MM.1S (cell line): ENCODE data around the gene SCPEP1.

Source experiments
- DNase-seq: peaks from one replicate; pipeline ENCODE4 v3.0.0-alpha.2; 2015
- H2AFZ ChIP-seq: fragments of 300-600 bp; sonication (generic); 2 replicates; pipeline ENCODE4 v1.6.0; 2016; ENCODE audit warnings: antibody characterized with exemption, low read length
- H3F3A ChIP-seq: fragments of 300-600 bp; sonication (generic); 2 replicates; pipeline ENCODE4 v1.6.1; 2016; ENCODE audit warnings: mild to moderate bottlenecking, antibody characterized with exemption, low read length, moderate library complexity, mixed read lengths; ENCODE audit not compliant: insufficient read depth
- H3K27ac ChIP-seq: fragments of 300-600 bp; sonication (generic); 2 replicates; pipeline ENCODE4 v1.5.1; 2016; ENCODE audit warnings: mild to moderate bottlenecking, low read length
- H3K27me3 ChIP-seq: fragments of 300-600 bp; sonication (generic); replicated peaks from 2 replicates; pipeline ENCODE4 v1.6.0; 2016; ENCODE audit warnings: low read length; ENCODE audit not compliant: insufficient read depth
- H3K36me3 ChIP-seq: fragments of 300-600 bp; sonication (generic); replicated peaks from 2 replicates; pipeline ENCODE4 v1.6.1; 2016; ENCODE audit warnings: mild to moderate bottlenecking, low read length, mixed read lengths; ENCODE audit not compliant: insufficient read depth
- H3K4me1 ChIP-seq: fragments of 300-600 bp; sonication (generic); 2 replicates; pipeline ENCODE4 v1.6.1; 2016; ENCODE audit warnings: low read length, mixed read lengths
- H3K4me2 ChIP-seq: fragments of 300-600 bp; sonication (generic); 2 replicates; pipeline ENCODE4 v1.6.0; 2016; ENCODE audit warnings: low read depth, low read length
- H3K4me3 ChIP-seq: fragments of 300-600 bp; sonication (generic); 2 replicates; pipeline ENCODE4 v1.5.1; 2016; ENCODE audit warnings: low read length, mixed read lengths
- H3K79me2 ChIP-seq: fragments of 300-600 bp; sonication (generic); 2 replicates; pipeline ENCODE4 v1.6.1; 2016; ENCODE audit warnings: mixed run types, low read length, mixed read lengths
- H3K9ac ChIP-seq: fragments of 300-600 bp; sonication (generic); 2 replicates; pipeline ENCODE4 v1.6.1; 2016; ENCODE audit warnings: low read length, mixed read lengths
- H3K9me2 ChIP-seq: fragments of 300-600 bp; sonication (generic); replicated peaks from 2 replicates; pipeline ENCODE4 v1.6.1; 2016; ENCODE audit warnings: mild to moderate bottlenecking, low read length, mixed read lengths; ENCODE audit not compliant: insufficient read depth
- H3K9me3 ChIP-seq: fragments of 300-600 bp; sonication (generic); replicated peaks from 2 replicates; pipeline ENCODE4 v1.6.1; 2016; ENCODE audit warnings: mild to moderate bottlenecking, low read length, mixed read lengths; ENCODE audit not compliant: insufficient read depth
- H4K20me1 ChIP-seq: fragments of 300-600 bp; sonication (generic); 2 replicates; pipeline ENCODE4 v1.6.1; 2016; ENCODE audit warnings: mild to moderate bottlenecking, low read length, moderate library complexity, mixed read lengths; ENCODE audit not compliant: insufficient read depth
- CTCF ChIP-seq: fragments of 300-600 bp; sonication (generic); IDR thresholded peaks from 2 replicates; pipeline ENCODE4 v1.5.1; 2016; ENCODE audit warnings: antibody characterized with exemption, low read length, mixed read lengths
- EZH2 ChIP-seq: fragments of 300-600 bp; sonication (generic); optimal IDR thresholded peaks from 2 replicates; pipeline ENCODE3; 2017; ENCODE audit warnings: low read depth, mild to moderate bottlenecking, antibody characterized with exemption, low read length, mixed read lengths
- EZH2phosphoT487 ChIP-seq: fragments of 300-600 bp; sonication (generic); IDR thresholded peaks from 2 replicates; pipeline ENCODE4 v1.6.1; 2018; ENCODE audit warnings: antibody characterized with exemption, low read length

The SCPEP1 gene

GRCh38 chr17:57048096-57048495 lies 70.2 kb downstream of the SCPEP1 start:
- DNase-seq, result no peak
- no peak for TF ChIP-seq EZH2
- no peak for TF ChIP-seq CTCF
- no peak for TF ChIP-seq EZH2phosphoT487
- no peaks in the 10 kb centered on the region for H3K9me3 ChIP-seq
- no peak overlapping the region for H3K27ac ChIP-seq
- no peaks in the 10 kb centered on the region for H3K36me3 ChIP-seq
- no peaks in the 10 kb centered on the region for H3K4me1 ChIP-seq
- no peak overlapping the region for H2AFZ ChIP-seq
- H3K9me2 ChIP-seq, result no peaks in the 10 kb centered on the region
- no peak overlapping the region for H3K9ac ChIP-seq
- H4K20me1 ChIP-seq, result no peaks in the 10 kb centered on the region
- H3K4me3 ChIP-seq, result no peak overlapping the region
- no peaks in the 10 kb centered on the region for H3K27me3 ChIP-seq
- H3F3A ChIP-seq, result no peaks in the 10 kb centered on the region
- H3K79me2 ChIP-seq, result no peaks in the 10 kb centered on the region
- H3K4me2 ChIP-seq, result no peak overlapping the region

GRCh38 chr17:57050306-57050705 lies 72.4 kb downstream of the SCPEP1 start:
- no peak overlapping the region for H3K4me3 ChIP-seq
- H3K27ac ChIP-seq, result no peak overlapping the region
- DNase-seq, result no peak
- no peak overlapping the region for H3K4me2 ChIP-seq
- H3K9me2 ChIP-seq, result no peaks in the 10 kb centered on the region
- no peaks in the 10 kb centered on the region for H3K36me3 ChIP-seq
- H4K20me1 ChIP-seq, result no peaks in the 10 kb centered on the region
- H2AFZ ChIP-seq, result no peak overlapping the region
- TF ChIP-seq EZH2phosphoT487 (no peak), CTCF (no peak), EZH2 (no peak)
- H3F3A ChIP-seq, result no peaks in the 10 kb centered on the region
- H3K9ac ChIP-seq, result no peak overlapping the region
- H3K4me1 ChIP-seq, result peaks cover 5% of the 10 kb centered on the region
- no peaks in the 10 kb centered on the region for H3K9me3 ChIP-seq
- no peaks in the 10 kb centered on the region for H3K79me2 ChIP-seq
- H3K27me3 ChIP-seq, result no peaks in the 10 kb centered on the region

- Histone ChIP-seq H3K27ac (no peak overlapping the region), H3K27me3 (no peaks in the 10 kb centered on the region), H3F3A (no peaks in the 10 kb centered on the region), H3K4me3 (no peak overlapping the region), H3K4me1 (peaks cover 5% of the 10 kb centered on the region), H3K36me3 (no peaks in the 10 kb centered on the region), H3K9me3 (no peaks in the 10 kb centered on the region), H3K9me2 (no peaks in the 10 kb centered on the region), H3K4me2 (no peak overlapping the region), H2AFZ (no peak overlapping the region), H3K9ac (no peak overlapping the region), H3K79me2 (no peaks in the 10 kb centered on the region), H4K20me1 (no peaks in the 10 kb centered on the region)
- TF ChIP-seq CTCF, result no peak
- TF ChIP-seq EZH2phosphoT487, result no peak
- TF ChIP-seq EZH2, result no peak
- no peak for DNase-seq
Observed at GRCh38 chr17:57051886-57052361, 74.0 kb downstream of the SCPEP1 start.
